SH-SY5Y (cell line): ENCODE data around the gene AFF1.

Experiments
- GATA2 ChIP-seq: IDR thresholded peaks from 2 replicates; pipeline ENCODE4 v1.6.1; 2011; ENCODE audit warnings: mild to moderate bottlenecking, low read depth, low read length
- GATA3 ChIP-seq: IDR thresholded peaks from 2 replicates; pipeline ENCODE4 v1.6.1; 2011; ENCODE audit warnings: low read depth, mild to moderate bottlenecking, low read length, moderate library complexity

DNA sequence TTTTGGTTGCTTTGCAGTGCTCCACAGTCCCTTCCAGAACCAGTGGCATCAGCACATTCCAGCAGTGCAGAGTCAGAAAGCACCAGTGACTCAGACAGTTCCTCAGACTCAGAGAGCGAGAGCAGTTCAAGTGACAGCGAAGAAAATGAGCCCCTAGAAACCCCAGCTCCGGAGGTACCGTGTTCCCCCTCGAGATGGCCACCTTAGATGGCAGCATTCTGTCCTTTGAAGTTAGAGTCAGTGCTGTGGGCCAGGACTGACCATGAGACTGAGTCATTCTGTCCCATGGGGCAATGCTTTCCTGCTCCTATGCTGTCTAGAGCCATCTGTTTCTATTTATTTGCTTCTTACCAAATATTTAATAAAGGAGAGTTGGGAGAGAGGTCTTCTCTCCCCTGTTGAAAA, 173.3 kb downstream of the AFF1 start:
- TF ChIP-seq GATA2 (no peak), GATA3 (no peak)
